Measurements from ENCODE around the gene KLHL18.
"Not testable (repeated sequence)": the region's sequence is repeated elsewhere in the genome, so short reads cannot be mapped to it uniquely, and the experiment has no call there.

Gene KLHL18

GRCh38 chr3:47366833-47367232 lies 84.1 kb downstream of the KLHL18 start:
- no peak for DNase-seq

- DNase-seq, result no peak
Measured at GRCh38 chr3:47367631-47368030, 84.9 kb downstream of the KLHL18 start.

- not testable (repeated sequence) for DNase-seq
Measured at GRCh38 chr3:47370020-47370419, 87.3 kb downstream of the KLHL18 start.

- DNase-seq, result no peak
Measured at GRCh38 chr3:47370887-47371697, 88.3 kb downstream of the KLHL18 start.

GRCh38 chr3:47374587-47374986 lies 91.8 kb downstream of the KLHL18 start:
- no peak for DNase-seq

GRCh38 chr3:47376393-47376792 lies 93.6 kb downstream of the KLHL18 start:
- DNase-seq, result no peak

- no peak for DNase-seq
Measured at GRCh38 chr3:47377186-47377585, 94.4 kb downstream of the KLHL18 start.

- no peak for DNase-seq
Measured at GRCh38 chr3:47378869-47379268, 96.1 kb downstream of the KLHL18 start.

GRCh38 chr3:47379411-47379899 lies 96.7 kb downstream of the KLHL18 start:
- no peak for DNase-seq

GRCh38 chr3:47380026-47380600 lies 97.4 kb downstream of the KLHL18 start:
- DNase-seq, result no peak

GRCh38 chr3:47380601-47381316 lies 98.0 kb downstream of the KLHL18 start, which contains the start of gene PTPN23:
TSS of gene PTPN23 (plus strand) at chr3:47381021. CDS start at chr3:47381097, 76 bp downstream.
- peak; percentile 94 for DNase-seq

- DNase-seq, result peak; percentile 23
Measured at GRCh38 chr3:47381317-47382157, 98.8 kb downstream of the KLHL18 start.

- no peak for DNase-seq
Measured at GRCh38 chr3:47384425-47384824, 101.7 kb downstream of the KLHL18 start.

GRCh38 chr3:47385007-47385406 lies 102.3 kb downstream of the KLHL18 start:
- DNase-seq, result no peak

- DNase-seq, result no peak
Measured at GRCh38 chr3:47385796-47386195, 103.1 kb downstream of the KLHL18 start.

GRCh38 chr3:47392933-47393332 lies 110.2 kb downstream of the KLHL18 start:
- DNase-seq, result no peak

GRCh38 chr3:47394140-47394870 lies 111.6 kb downstream of the KLHL18 start:
- DNase-seq, result no peak

- DNase-seq, result no peak
Measured at GRCh38 chr3:47394881-47395280, 112.1 kb downstream of the KLHL18 start.
